Esophagus muscularis mucosa (tissue), 4 donors: Measurements from ENCODE around the gene ADRA2C. TPM values are rescaled to one million over a fixed set of nuclear protein-coding genes. Genes with fewer than 3 reads are reported as not detected.

Experiments
- DNase-seq: peaks from one replicate; pipeline ENCODE4 v3.0.0-alpha.2; 2017; ENCODE audit errors: extremely low spot score
- H3K27ac ChIP-seq, 4 donors: fragments of 200-600 bp; sonication (generic); replicated peaks in 1 of 4; 1 replicate in 3 of 4; 2 replicates in 1 of 4; pipeline ENCODE4 v1.5.1; 2016 to 2019; ENCODE audit warnings: mild to moderate bottlenecking in 1 of 4
- H3K27me3 ChIP-seq, 4 donors: fragments of 200-600 bp; sonication (generic); one replicate each; pipeline versions ENCODE4 v1.5.1 to v1.6.0; 2016 to 2019
- H3K36me3 ChIP-seq, 4 donors: fragments of 200-600 bp; sonication (generic); one replicate each; pipeline ENCODE4 v1.5.1; 2016 to 2019
- H3K4me1 ChIP-seq, 4 donors: fragments of 200-600 bp; sonication (generic); one replicate each; pipeline ENCODE4 v1.5.1; 2016 to 2019
- H3K4me3 ChIP-seq, 4 donors: fragments of 200-600 bp; sonication (generic); 1 replicate in 2 of 4; 2 replicates in 2 of 4; pipeline ENCODE4 v1.5.1; 2016 to 2019; ENCODE audit warnings: mild to moderate bottlenecking in 4 of 4, moderate library complexity in 1 of 4
- H3K9me3 ChIP-seq, 4 donors: fragments of 200-600 bp; sonication (generic); 1 replicate in 3 of 4; 2 replicates in 1 of 4; pipeline ENCODE4 v1.5.1; 2016 to 2019
- EP300 ChIP-seq: sonication (generic); formaldehyde crosslinking; IDR thresholded peaks from one replicate; pipeline ENCODE4 v1.6.1; 2017; ENCODE audit warnings: antibody characterized with exemption
- POLR2A ChIP-seq: fragments of 450-650 bp; IDR thresholded peaks from one replicate; pipeline ENCODE4 v1.6.1; 2017; ENCODE audit warnings: antibody characterized with exemption, moderate library complexity, mild to moderate bottlenecking, low read depth
- POLR2AphosphoS5 ChIP-seq, 2 donors: sonication (generic); formaldehyde crosslinking; IDR thresholded peaks; one replicate each; pipeline ENCODE4 v1.6.1; 2017; ENCODE audit warnings: antibody characterized with exemption in 2 of 2
- WGBS: methylation state at CpG from one replicate; pipeline ENCODE4 v1.1.5; 2018; 5-methylcytosine and 5-hydroxymethylcytosine counted together
- intact Hi-C: fragments of 100-400 bp; cut with DNase I; formaldehyde crosslinking; loops from one replicate; pipeline ENCODE4 v1.15.1; 2023
- total RNA-seq, 4 donors: library from RNA; depleted of rRNA; stranded (reverse); fragments of >200 nt; gene quantifications; one replicate each; pipeline versions ENCODE4 v1.1.0 to v1.2.1, GENCODE V29; 2016
- TF ChIP-seq, protein P1 (sequence below), 3 experiments: fragments of 200-600 bp in 2 of 3; fragments of 450-650 bp in 1 of 3; sonication (generic) in 2 of 3; IDR thresholded peaks; one replicate each; pipeline ENCODE4 v1.5.1; 2017 to 2019; ENCODE audit warnings: antibody characterized with exemption in 3 of 3, mild to moderate bottlenecking in 2 of 3, moderate library complexity in 1 of 3

The ADRA2C gene
- total RNA-seq, 4 donors from 2014 or later: 2.9 to 10.3 (median 8.4) TPM

- Histone ChIP-seq H3K4me3 (no peak overlapping the region), H3K27me3 (peaks cover 0 to 85% (median 9%) of the 10 kb centered on the region in 4 donors), H3K27ac (no peak overlapping the region), H3K9me3 (peaks cover 0 to 21% (median 9%) of the 10 kb centered on the region in 4 donors), H3K4me1 (no peaks in the 10 kb centered on the region), H3K36me3 (no peaks in the 10 kb centered on the region)
- intact Hi-C loops: no loop called here
- no peak for DNase-seq
- WGBS: 89% methylated on average over 7 of the region's 7 CpGs
- TF ChIP-seq POLR2AphosphoS5 (IDR thresholded peaks at IDR 0.05) (no peak), EP300 (no peak), POLR2A (no peak)
- TF ChIP-seq, protein P1, sequence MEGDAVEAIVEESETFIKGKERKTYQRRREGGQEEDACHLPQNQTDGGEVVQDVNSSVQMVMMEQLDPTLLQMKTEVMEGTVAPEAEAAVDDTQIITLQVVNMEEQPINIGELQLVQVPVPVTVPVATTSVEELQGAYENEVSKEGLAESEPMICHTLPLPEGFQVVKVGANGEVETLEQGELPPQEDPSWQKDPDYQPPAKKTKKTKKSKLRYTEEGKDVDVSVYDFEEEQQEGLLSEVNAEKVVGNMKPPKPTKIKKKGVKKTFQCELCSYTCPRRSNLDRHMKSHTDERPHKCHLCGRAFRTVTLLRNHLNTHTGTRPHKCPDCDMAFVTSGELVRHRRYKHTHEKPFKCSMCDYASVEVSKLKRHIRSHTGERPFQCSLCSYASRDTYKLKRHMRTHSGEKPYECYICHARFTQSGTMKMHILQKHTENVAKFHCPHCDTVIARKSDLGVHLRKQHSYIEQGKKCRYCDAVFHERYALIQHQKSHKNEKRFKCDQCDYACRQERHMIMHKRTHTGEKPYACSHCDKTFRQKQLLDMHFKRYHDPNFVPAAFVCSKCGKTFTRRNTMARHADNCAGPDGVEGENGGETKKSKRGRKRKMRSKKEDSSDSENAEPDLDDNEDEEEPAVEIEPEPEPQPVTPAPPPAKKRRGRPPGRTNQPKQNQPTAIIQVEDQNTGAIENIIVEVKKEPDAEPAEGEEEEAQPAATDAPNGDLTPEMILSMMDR (IDR thresholded peaks at IDR 0.05): no peak
These were observed 47.0 kb upstream of the ADRA2C start for GRCh38 chr4:3719191-3719590.

DNA sequence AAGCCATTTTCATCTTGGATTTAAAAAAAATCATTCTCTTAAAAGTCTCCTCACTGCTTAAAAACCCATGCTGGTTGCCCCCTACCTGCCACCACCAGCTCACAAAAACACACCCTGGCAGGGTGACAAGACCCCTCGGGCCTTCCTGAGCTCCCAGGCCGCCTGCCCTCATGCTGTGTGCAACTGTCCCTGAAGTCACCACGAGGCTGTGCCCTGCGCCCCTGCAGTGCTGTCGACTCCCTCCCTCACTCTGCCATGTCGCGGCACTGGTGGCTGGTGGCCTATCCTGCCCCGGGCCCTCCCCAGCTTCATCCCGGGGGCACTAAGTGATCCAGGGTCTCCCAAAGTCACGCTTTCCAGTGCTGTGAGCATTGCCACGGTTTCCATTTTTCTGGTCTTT, 46.3 kb upstream of the ADRA2C start:
- no peak overlapping the region for H3K4me3 ChIP-seq
- no peaks in the 10 kb centered on the region for H3K4me1 ChIP-seq
- no peak for DNase-seq
- no peak overlapping the region for H3K27ac ChIP-seq
- intact Hi-C loops: no loop called here
- 78% methylated on average over 11 of the region's 11 CpGs for WGBS
- peaks cover 0 to 90% (median 9%) of the 10 kb centered on the region in 4 donors for H3K27me3 ChIP-seq
- H3K9me3 ChIP-seq: peaks cover 0 to 21% (median 9%) of the 10 kb centered on the region in 4 donors
- TF ChIP-seq, protein P1 (IDR thresholded peaks at IDR 0.05): no peak
- no peak for TF ChIP-seq POLR2AphosphoS5 (IDR thresholded peaks at IDR 0.05)
- no peak for TF ChIP-seq POLR2A
- no peak for TF ChIP-seq EP300
- H3K36me3 ChIP-seq: no peaks in the 10 kb centered on the region

- Histone ChIP-seq H3K27ac (no peak overlapping the region), H3K36me3 (no peaks in the 10 kb centered on the region), H3K27me3 (peaks cover 0 to 93% (median 13%) of the 10 kb centered on the region in 4 donors), H3K9me3 (peaks cover 0 to 21% (median 9%) of the 10 kb centered on the region in 4 donors), H3K4me3 (no peak overlapping the region), H3K4me1 (no peaks in the 10 kb centered on the region)
- no peak for TF ChIP-seq POLR2AphosphoS5 (IDR thresholded peaks at IDR 0.05)
- TF ChIP-seq EP300: no peak
- TF ChIP-seq, protein P1 (IDR thresholded peaks at IDR 0.05): no peak
- TF ChIP-seq POLR2A: no peak
- intact Hi-C loops: no loop called here
- WGBS: 53% methylated on average over 4 of the region's 4 CpGs
- no peak for DNase-seq
These were observed 45.7 kb upstream of the ADRA2C start for GRCh38 chr4:3720466-3720865.

DNA sequence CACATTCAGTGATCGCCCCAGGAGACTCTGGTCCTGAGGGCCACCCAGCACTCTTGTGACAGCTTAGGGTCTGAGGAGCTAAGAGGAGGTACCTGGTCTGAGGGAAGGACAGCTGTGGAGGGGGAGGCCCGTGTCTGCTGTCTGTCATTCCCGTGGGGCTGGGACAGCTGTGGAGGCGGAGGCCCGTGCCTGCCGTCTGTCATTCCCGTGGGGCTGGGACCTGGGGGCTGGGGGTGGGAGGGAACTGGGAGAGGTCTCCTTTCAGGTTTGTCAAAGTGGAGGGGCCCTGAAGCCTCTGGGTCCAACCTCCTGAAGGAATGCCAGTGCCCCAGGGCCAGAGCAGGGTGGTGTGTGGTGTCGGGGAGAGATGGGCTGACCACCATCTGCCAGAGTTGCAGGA, 45.0 kb upstream of the ADRA2C start:
- Histone ChIP-seq H3K27me3 (peaks cover 0 to 92% (median 14%) of the 10 kb centered on the region in 4 donors), H3K9me3 (peaks cover 0 to 21% (median 9%) of the 10 kb centered on the region in 4 donors), H3K4me1 (no peaks in the 10 kb centered on the region), H3K36me3 (no peaks in the 10 kb centered on the region), H3K27ac (no peak overlapping the region), H3K4me3 (no peak overlapping the region)
- no peak for TF ChIP-seq POLR2AphosphoS5 (IDR thresholded peaks at IDR 0.05)
- TF ChIP-seq EP300: no peak
- TF ChIP-seq, protein P1 (IDR thresholded peaks at IDR 0.05): no peak
- TF ChIP-seq POLR2A: no peak
- DNase-seq: no peak
- intact Hi-C loops: no loop called here
- WGBS: 69% methylated on average over 5 of the region's 8 CpGs

DNA sequence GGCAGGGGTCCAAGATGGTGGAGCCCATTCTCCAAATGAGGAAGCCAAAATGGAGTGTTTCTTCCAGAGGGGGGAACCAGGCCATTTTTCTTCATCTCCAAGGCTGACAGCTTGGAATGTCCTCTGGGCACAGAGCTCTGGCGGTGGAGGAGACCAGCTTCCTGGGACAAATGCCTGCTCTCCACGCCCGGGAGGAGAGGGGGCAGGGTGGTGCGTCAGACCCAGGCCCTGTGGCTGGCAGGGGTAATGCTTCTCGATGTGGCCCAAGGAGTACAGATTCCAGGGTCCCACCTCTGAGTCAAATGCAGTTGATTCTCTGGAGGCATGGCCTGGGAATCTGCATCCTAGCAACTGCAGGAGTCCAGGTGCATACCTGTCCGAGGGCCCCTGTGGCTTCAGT, 44.6 kb upstream of the ADRA2C start:
- no peak for DNase-seq
- peaks cover 0 to 21% (median 9%) of the 10 kb centered on the region in 4 donors for H3K9me3 ChIP-seq
- no peak overlapping the region for H3K4me3 ChIP-seq
- WGBS: 49% methylated on average over 4 of the region's 6 CpGs
- intact Hi-C loops: no loop called here
- TF ChIP-seq EP300 (no peak), POLR2A (no peak), POLR2AphosphoS5 (IDR thresholded peaks at IDR 0.05) (no peak)
- TF ChIP-seq, protein P1 (IDR thresholded peaks at IDR 0.05): no peak
- no peaks in the 10 kb centered on the region for H3K36me3 ChIP-seq
- H3K27ac ChIP-seq: no peak overlapping the region
- peaks cover 0 to 91% (median 14%) of the 10 kb centered on the region in 4 donors for H3K27me3 ChIP-seq
- no peaks in the 10 kb centered on the region for H3K4me1 ChIP-seq
